HCT116 (cell line): ENCODE measurements around the gene UNKL. TPM values are rescaled to one million over a fixed set of nuclear protein-coding genes. Genes with fewer than 3 reads are reported as not detected.

ENCODE experiments used
- ATAC-seq: fragments of 200-7000 bp; cut with Tn5 transposase; 2 replicates; pipeline ENCODE4 v1.9.1; 2020; ENCODE audit warnings: mild to moderate bottlenecking, moderate library complexity
- BruUV-seq: library from RNA; stranded (reverse); fragments of 400-500 nt; replicated peaks from 2 replicates; lab custom pipeline; 2021; lab: Mats Ljungman, UMichigan
- CTCF ChIA-PET: fragments of 300-600 bp; sonication (Branson Sonifier 250); formaldehyde crosslinking; loops from one replicate; lab custom pipeline; 2021; ENCODE audit warnings: antibody characterized with exemption; lab: Charles Lee
- POLR2A ChIA-PET: fragments of 300-600, 350-600 bp; sonication (Branson Sonifier 250); formaldehyde crosslinking; loops from one replicate; lab custom pipeline; 2021; ENCODE audit warnings: antibody characterized with exemption; lab: Charles Lee
- RAD21 ChIA-PET, 2 experiments: fragments of 300-600 bp; sonication (Branson Sonifier 250); formaldehyde crosslinking; loops; one replicate each; lab custom pipeline; 2023; ENCODE audit warnings: low total read pairs in 2 of 2; ENCODE audit not compliant: uncharacterized antibody in 2 of 2, unreplicated experiment in 2 of 2, low non-redundant PET in 1 of 2; lab: Charles Lee
- DNase-seq: peaks from one replicate; pipeline ENCODE4 v3.0.0-alpha.2; 2010; ENCODE audit warnings: low read depth, low spot score
- H2AFZ ChIP-seq: fragments of 200-600 bp; shearing (Covaris generic), sonication (generic); 2 replicates; pipeline ENCODE4 v1.6.1; 2017; ENCODE audit warnings: low read depth, mixed run types, mixed read lengths, antibody characterized with exemption, low read length; ENCODE audit not compliant: poor library complexity, severe bottlenecking
- H3K27ac ChIP-seq: 2 replicates; pipeline ENCODE4 v1.5.1; 2012; ENCODE audit warnings: low read depth, low read length
- H3K27me3 ChIP-seq: fragments of 200-600 bp; sonication (generic); 2 replicates; pipeline ENCODE4 v1.6.1; 2016; ENCODE audit warnings: mixed run types, low read length, mixed read lengths; ENCODE audit not compliant: insufficient read depth
- H3K36me3 ChIP-seq, 2 experiments: fragments of 200-500 bp in 1 of 2; fragments of 200-600 bp in 1 of 2; sonication (Bioruptor generic) in 1 of 2; sonication (generic) in 1 of 2; 2 replicates each; pipeline versions ENCODE4 v1.5.1 to v1.6.1; 2014 to 2016; ENCODE audit warnings: low read length in 2 of 2, inconsistent platforms in 1 of 2, mixed read lengths in 1 of 2, mixed run types in 1 of 2; ENCODE audit not compliant: insufficient read depth in 2 of 2, control insufficient read depth in 1 of 2
- H3K4me1 ChIP-seq, 2 experiments: fragments of 200-600 bp in 1 of 2; sonication (generic) in 1 of 2; 2 replicates each; pipeline versions ENCODE4 v1.5.1 to v1.6.1; 2012 to 2017; ENCODE audit warnings: low read length in 2 of 2, inconsistent platforms in 1 of 2, mild to moderate bottlenecking in 1 of 2, mixed read lengths in 1 of 2, mixed run types in 1 of 2, moderate library complexity in 1 of 2; ENCODE audit not compliant: insufficient read depth in 2 of 2, control insufficient read depth in 1 of 2
- H3K4me2 ChIP-seq: fragments of 200-600 bp; sonication (generic); 2 replicates; pipeline ENCODE4 v1.6.1; 2017; ENCODE audit warnings: mixed run types, low read length, mixed read lengths
- H3K4me3 ChIP-seq, 2 experiments: fragments of 200-600 bp in 1 of 2; sonication (generic) in 1 of 2; replicated peaks in 1 of 2; 2 replicates each; pipeline ENCODE4 v1.5.1; 2011 to 2016; ENCODE audit warnings: low read length in 2 of 2, control low read depth in 1 of 2, low read depth in 1 of 2, mild to moderate bottlenecking in 1 of 2, mixed read lengths in 1 of 2, mixed run types in 1 of 2
- H3K79me2 ChIP-seq: fragments of 200-600 bp; sonication (generic); 2 replicates; pipeline ENCODE4 v1.6.1; 2017; ENCODE audit warnings: mild to moderate bottlenecking, mixed run types, low read length, moderate library complexity, mixed read lengths; ENCODE audit not compliant: insufficient read depth
- H3K9ac ChIP-seq: fragments of 200-600 bp; sonication (generic); 2 replicates; pipeline ENCODE4 v1.6.1; 2016; ENCODE audit warnings: low read length, mixed read lengths
- H3K9me2 ChIP-seq: fragments of 200-600 bp; sonication (generic), shearing (Covaris generic); 2 replicates; pipeline ENCODE4 v1.6.1; 2017; ENCODE audit warnings: mixed run types, mild to moderate bottlenecking, moderate library complexity; ENCODE audit not compliant: insufficient read depth
- H3K9me3 ChIP-seq, 2 experiments: fragments of 200-500 bp in 1 of 2; fragments of 200-600 bp in 1 of 2; sonication (Bioruptor generic) in 1 of 2; sonication (generic) in 1 of 2; 2 replicates each; pipeline ENCODE4 v1.6.1; 2014 to 2017; ENCODE audit warnings: low read length in 2 of 2, mixed read lengths in 2 of 2, inconsistent platforms in 1 of 2, low read depth in 1 of 2, mild to moderate bottlenecking in 1 of 2, mixed run types in 1 of 2, moderate library complexity in 1 of 2; ENCODE audit not compliant: control insufficient read depth in 1 of 2, insufficient read depth in 1 of 2
- H4K20me1 ChIP-seq: fragments of 200-600 bp; sonication (generic), shearing (Covaris generic); 2 replicates; pipeline ENCODE4 v1.6.1; 2017; ENCODE audit warnings: mixed run types, mild to moderate bottlenecking, moderate library complexity; ENCODE audit not compliant: insufficient read depth
- ATF3 ChIP-seq: IDR thresholded peaks from 2 replicates; pipeline ENCODE4 v1.6.1; 2012
- CBX3 ChIP-seq: IDR thresholded peaks from 2 replicates; pipeline ENCODE4 v1.6.1; 2012; ENCODE audit warnings: low read depth
- CEBPB ChIP-seq: IDR thresholded peaks from 2 replicates; pipeline ENCODE4 v1.6.1; 2012; ENCODE audit warnings: low read depth
- EGR1 ChIP-seq: IDR thresholded peaks from 2 replicates; pipeline ENCODE4 v1.6.1; 2012; ENCODE audit warnings: low read depth
- ELF1 ChIP-seq: IDR thresholded peaks from 2 replicates; pipeline ENCODE4 v1.6.1; 2012; ENCODE audit warnings: low read depth, borderline replicate concordance
- EZH2phosphoT487 ChIP-seq: fragments of 200-600 bp; IDR thresholded peaks from 2 replicates; pipeline ENCODE4 v1.6.1; 2018; ENCODE audit warnings: antibody characterized with exemption, borderline replicate concordance
- MAX ChIP-seq: IDR thresholded peaks from 2 replicates; pipeline ENCODE4 v1.6.1; 2012
- POLR2AphosphoS5 ChIP-seq: IDR thresholded peaks from 2 replicates; pipeline ENCODE4 v1.6.1; 2011; ENCODE audit warnings: mild to moderate bottlenecking, low read depth, low read length, moderate library complexity
- RAD21 ChIP-seq: IDR thresholded peaks from 2 replicates; pipeline ENCODE4 v1.6.1; 2012; ENCODE audit warnings: low read depth, mild to moderate bottlenecking
- SP1 ChIP-seq: IDR thresholded peaks from 2 replicates; pipeline ENCODE4 v1.6.1; 2012; ENCODE audit warnings: low read depth
- SRF ChIP-seq: IDR thresholded peaks from 2 replicates; pipeline ENCODE4 v1.6.1; 2012; ENCODE audit warnings: low read depth
- TCF7L2 ChIP-seq: IDR thresholded peaks from 2 replicates; pipeline ENCODE4 v1.7.0; 2011; ENCODE audit warnings: borderline replicate concordance, inconsistent platforms; ENCODE audit not compliant: insufficient read depth, insufficient read length; ENCODE audit errors: extremely low read depth
- YY1 ChIP-seq: IDR thresholded peaks from 2 replicates; pipeline ENCODE4 v1.6.1; 2011; ENCODE audit warnings: low read length, low read depth, moderate library complexity, mild to moderate bottlenecking; ENCODE audit not compliant: insufficient replicate concordance; ENCODE audit errors: extremely low read depth
- ZBTB33 ChIP-seq: IDR thresholded peaks from 2 replicates; pipeline ENCODE4 v1.6.1; 2011; ENCODE audit warnings: mild to moderate bottlenecking, low read length, moderate library complexity; ENCODE audit not compliant: insufficient replicate concordance; ENCODE audit errors: extremely low read depth
- ZFX ChIP-seq: fragments of 450-650 bp; IDR thresholded peaks from 2 replicates; pipeline ENCODE4 v1.6.1; 2017
- ZNF274 ChIP-seq: fragments of 200-500 bp; sonication (Bioruptor generic); IDR thresholded peaks from 2 replicates; pipeline ENCODE4 v1.6.1; 2014; ENCODE audit warnings: mild to moderate bottlenecking, low read depth, low read length, inconsistent platforms
- intact Hi-C: fragments of 100-400 bp; cut with micrococcal nuclease; formaldehyde crosslinking; loops from 2 replicates; pipeline ENCODE4 v1.10.0; 2022
- total RNA-seq: library from RNA; stranded (reverse); gene quantifications from one replicate; pipeline ENCODE4 v1.2.1, GENCODE V29; 2021; ENCODE audit not compliant: unreplicated experiment

UNKL gene
- total RNA-seq, 1 experiment from 2014 or later, result 24.9 TPM

- CTCF ChIA-PET, result no interaction called here
- no TSS peak for BruUV-seq
- POLR2A ChIA-PET, result no interaction called here
Measured at GRCh38 chr16:1381612-1382406, 32.7 kb downstream of the UNKL start.

More at GRCh38 chr16:1381612-1382406, 32.7 kb downstream of the UNKL start:
- peaks cover 24% of the 10 kb centered on the region for H3K79me2 ChIP-seq
- ATAC-seq, result no peak
- RAD21 ChIA-PET, result no interaction called here
- H3K4me2 ChIP-seq, result no peak overlapping the region
- H4K20me1 ChIP-seq, result no peaks in the 10 kb centered on the region
- no peaks in the 10 kb centered on the region for H3K9me2 ChIP-seq
- no peaks in the 10 kb centered on the region for H3K36me3 ChIP-seq
- H3K4me3 ChIP-seq, result no peak overlapping the region
- no peaks in the 10 kb centered on the region for H3K27me3 ChIP-seq
- TF ChIP-seq EGR1 (no peak), YY1 (no peak), SRF (no peak), CEBPB (no peak), ZFX (no peak), CBX3 (no peak), SP1 (no peak), RAD21 (no peak), EZH2phosphoT487 (no peak), ZNF274 (no peak), ATF3 (no peak), ZBTB33 (no peak), ELF1 (no peak), TCF7L2 (no peak), MAX (no peak), POLR2AphosphoS5 (no peak)
- TF ChIP-seq, all 23 proteins: peak for 0
- Histone ChIP-seq H3K9me3 (no peaks in the 10 kb centered on the region), H3K27ac (no peak overlapping the region), H3K9ac (no peak overlapping the region), H2AFZ (no peak overlapping the region), H3K4me1 (peaks cover 12 to 19% of the 10 kb centered on the region in 2 experiments)
- DNase-seq, result no peak
- intact Hi-C loops, result no loop called here
